ENCODE results near the gene SPINK9. TPM values are rescaled to one million over a fixed set of nuclear protein-coding genes. Genes with fewer than 3 reads are reported as not detected.

The SPINK9 gene
- total RNA-seq, 4 donors from 2014 or later, result not detected

DNA sequence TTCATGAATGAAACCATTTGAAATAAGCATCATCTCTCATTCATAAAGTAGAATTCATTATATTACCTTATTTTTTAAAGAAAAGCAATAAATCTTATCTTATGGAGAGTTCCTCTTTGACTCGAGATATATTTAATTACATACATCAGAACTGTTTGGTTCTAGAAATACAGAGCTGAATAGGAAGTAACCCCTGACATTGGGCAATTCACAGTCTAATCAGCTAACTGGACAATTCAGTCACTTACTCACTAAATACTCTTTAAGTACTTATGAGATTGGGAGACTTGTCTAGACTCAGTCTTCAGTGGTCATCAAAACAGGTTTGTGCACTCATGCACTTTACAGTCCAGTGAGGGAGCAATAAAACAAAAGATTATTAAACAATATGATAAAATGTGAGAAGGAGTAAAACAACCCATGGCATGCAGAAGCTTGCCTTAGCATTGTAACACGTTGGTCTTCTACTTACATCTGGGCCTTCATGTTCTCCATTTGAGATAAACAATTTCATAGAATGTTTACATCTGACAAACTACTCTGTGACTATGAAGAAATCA is 36.9 kb downstream of the SPINK9 start:
- Histone ChIP-seq H3K36me3 (no peaks in the 10 kb centered on the region), H3K27ac (no peak overlapping the region), H3K4me3 (no peak overlapping the region), H3K27me3 (no peaks in the 10 kb centered on the region), H3K9me3 (peaks cover 4 to 5% of the 10 kb centered on the region in 2 donors), H3K4me1 (peaks cover 0 to 12% (median 4%) of the 10 kb centered on the region in 4 donors)
- intact Hi-C loops (cut with DNase I; ENCODE audit: low total_unique reads) (loop anchor here (10.0 kb wide), 1 partner anchor 197 kb away; no protein-coding TSS in a partner anchor), in situ Hi-C loops (cut with MboI; ENCODE audit: low pct_ligation_motif_present in 1 of 4, low pct_unique_long_range_greater_than_20kb in 1 of 4, low sequenced_read_pairs in 3 of 4) (loop anchor here (10.0 to 25.0 kb wide), 2 partner anchors 185 to 187 kb away; no protein-coding TSS in a partner anchor)
- no peak for DNase-seq
- 40 to 54% methylated on average over 2 of the region's 2 CpGs for WGBS, 2 donors (ENCODE audit: low coverage in 1 of 2)
- TF ChIP-seq POLR2A (IDR thresholded peaks at IDR 0.05) (no peak), POLR2AphosphoS5 (IDR thresholded peaks at IDR 0.05) (no peak), EP300 (IDR thresholded peaks at IDR 0.05; ENCODE audit: low read depth) (no peak)
- TF ChIP-seq, protein P1, sequence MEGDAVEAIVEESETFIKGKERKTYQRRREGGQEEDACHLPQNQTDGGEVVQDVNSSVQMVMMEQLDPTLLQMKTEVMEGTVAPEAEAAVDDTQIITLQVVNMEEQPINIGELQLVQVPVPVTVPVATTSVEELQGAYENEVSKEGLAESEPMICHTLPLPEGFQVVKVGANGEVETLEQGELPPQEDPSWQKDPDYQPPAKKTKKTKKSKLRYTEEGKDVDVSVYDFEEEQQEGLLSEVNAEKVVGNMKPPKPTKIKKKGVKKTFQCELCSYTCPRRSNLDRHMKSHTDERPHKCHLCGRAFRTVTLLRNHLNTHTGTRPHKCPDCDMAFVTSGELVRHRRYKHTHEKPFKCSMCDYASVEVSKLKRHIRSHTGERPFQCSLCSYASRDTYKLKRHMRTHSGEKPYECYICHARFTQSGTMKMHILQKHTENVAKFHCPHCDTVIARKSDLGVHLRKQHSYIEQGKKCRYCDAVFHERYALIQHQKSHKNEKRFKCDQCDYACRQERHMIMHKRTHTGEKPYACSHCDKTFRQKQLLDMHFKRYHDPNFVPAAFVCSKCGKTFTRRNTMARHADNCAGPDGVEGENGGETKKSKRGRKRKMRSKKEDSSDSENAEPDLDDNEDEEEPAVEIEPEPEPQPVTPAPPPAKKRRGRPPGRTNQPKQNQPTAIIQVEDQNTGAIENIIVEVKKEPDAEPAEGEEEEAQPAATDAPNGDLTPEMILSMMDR (IDR thresholded peaks at IDR 0.05), result no peak

- H3K9me3 ChIP-seq, result peaks cover under 1 to 4% of the 10 kb centered on the region in 2 donors
- DNase-seq, result no peak
- H3K4me1 ChIP-seq, result peaks cover 0 to 12% (median 4%) of the 10 kb centered on the region in 4 donors
- no peak overlapping the region for H3K27ac ChIP-seq
- no peak overlapping the region for H3K4me3 ChIP-seq
- no peaks in the 10 kb centered on the region for H3K36me3 ChIP-seq
- no peaks in the 10 kb centered on the region for H3K27me3 ChIP-seq
- intact Hi-C loops (cut with DNase I; ENCODE audit: low total_unique reads), result loop anchor here (10.0 kb wide), 1 partner anchor 198 kb away; no protein-coding TSS in a partner anchor
- in situ Hi-C loops (cut with MboI; ENCODE audit: low pct_ligation_motif_present in 1 of 4, low pct_unique_long_range_greater_than_20kb in 1 of 4, low sequenced_read_pairs in 3 of 4), result loop anchor here (10.0 to 25.0 kb wide), 2 partner anchors 186 to 188 kb away; no protein-coding TSS in a partner anchor
- TF ChIP-seq POLR2AphosphoS5 (IDR thresholded peaks at IDR 0.05) (no peak), POLR2A (IDR thresholded peaks at IDR 0.05) (no peak), EP300 (IDR thresholded peaks at IDR 0.05; ENCODE audit: low read depth) (no peak)
- TF ChIP-seq, protein P1 (IDR thresholded peaks at IDR 0.05), result no peak
Observed at GRCh38 chr5:148372893-148373292, 37.5 kb downstream of the SPINK9 start.

DNA sequence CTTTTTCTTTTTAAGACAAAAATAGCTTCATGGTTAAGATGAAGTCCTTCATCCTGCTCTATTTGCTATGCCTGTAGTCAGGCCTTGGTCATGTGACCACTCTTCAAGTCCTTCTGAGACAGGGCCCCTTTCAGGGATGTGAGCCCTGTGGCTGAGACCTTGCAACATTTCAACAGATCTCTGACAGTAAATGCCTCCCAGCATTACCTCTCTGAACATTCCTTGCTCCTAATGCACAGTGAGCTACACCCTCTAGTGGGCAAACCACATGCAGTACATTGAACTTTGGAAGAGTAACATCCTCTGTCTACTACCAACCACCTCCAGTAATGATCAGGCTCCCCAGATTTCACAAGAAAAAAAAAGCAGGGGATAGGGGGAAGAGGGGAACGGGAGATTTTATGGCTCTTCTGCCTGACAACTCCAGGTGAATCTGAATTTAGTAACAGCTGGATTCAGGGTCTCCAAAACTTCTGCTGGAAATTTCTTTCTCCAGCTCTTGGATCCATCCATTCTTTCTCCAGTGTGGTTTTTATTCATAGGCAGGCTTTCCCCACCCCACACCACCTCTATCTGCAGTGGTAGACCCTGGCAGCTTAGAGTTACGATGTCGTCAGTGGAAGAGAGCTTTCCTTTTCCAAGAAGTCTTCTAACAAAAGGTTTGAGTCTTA is 39.5 kb downstream of the SPINK9 start:
- Histone ChIP-seq H3K27ac (no peak overlapping the region), H3K4me1 (peaks cover 0 to 12% (median 4%) of the 10 kb centered on the region in 4 donors), H3K9me3 (no peaks in the 10 kb centered on the region), H3K4me3 (no peak overlapping the region), H3K36me3 (no peaks in the 10 kb centered on the region), H3K27me3 (no peaks in the 10 kb centered on the region)
- intact Hi-C loops (cut with DNase I; ENCODE audit: low total_unique reads) (loop anchor here (10.0 kb wide), 1 partner anchor 200 kb away; no protein-coding TSS in a partner anchor), in situ Hi-C loops (cut with MboI; ENCODE audit: low pct_ligation_motif_present in 1 of 4, low pct_unique_long_range_greater_than_20kb in 1 of 4, low sequenced_read_pairs in 3 of 4) (loop anchor here (10.0 to 25.0 kb wide), 2 partner anchors 188 to 190 kb away; no protein-coding TSS in a partner anchor)
- 71 to 78% methylated on average over 3 of the region's 3 CpGs for WGBS, 2 donors (ENCODE audit: low coverage in 1 of 2)
- DNase-seq, result peak; percentile 29
- TF ChIP-seq, protein P1 (IDR thresholded peaks at IDR 0.05), result peak; percentile 56 to 71 (median 69)
- TF ChIP-seq POLR2A (IDR thresholded peaks at IDR 0.05) (no peak), POLR2AphosphoS5 (IDR thresholded peaks at IDR 0.05) (no peak)

DNA sequence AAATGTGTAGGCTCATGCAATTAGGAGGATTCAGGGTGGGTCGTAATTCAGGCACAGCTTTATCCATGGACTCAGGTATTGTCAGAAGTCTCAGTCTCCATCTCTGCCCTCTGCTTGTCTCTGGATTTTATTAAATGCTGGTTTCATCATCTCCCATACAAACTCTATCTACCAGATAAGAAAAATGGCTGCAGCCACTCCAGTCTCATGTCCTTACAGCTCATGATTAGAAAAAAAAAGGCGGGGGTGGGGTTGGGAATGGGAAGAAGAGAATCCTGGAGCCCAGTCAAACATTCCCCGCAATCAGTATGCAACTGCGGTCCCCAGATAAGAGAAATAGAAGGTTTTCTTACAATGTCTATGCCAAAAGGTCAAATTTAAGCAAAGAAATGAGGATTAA is 40.8 kb downstream of the SPINK9 start:
- in situ Hi-C loops (cut with MboI; ENCODE audit: low pct_ligation_motif_present in 1 of 4, low pct_unique_long_range_greater_than_20kb in 1 of 4, low sequenced_read_pairs in 3 of 4) (loop anchor here in 2 of 4 donors (10.0 kb wide), 1 partner anchor 191 kb away; no protein-coding TSS in a partner anchor), intact Hi-C loops (cut with DNase I; ENCODE audit: low total_unique reads) (loop anchor here (10.0 kb wide), 1 partner anchor 201 kb away; no protein-coding TSS in a partner anchor)
- Histone ChIP-seq H3K9me3 (no peaks in the 10 kb centered on the region), H3K4me1 (peaks cover 0 to 12% (median 4%) of the 10 kb centered on the region in 4 donors), H3K27ac (no peak overlapping the region), H3K4me3 (no peak overlapping the region), H3K36me3 (no peaks in the 10 kb centered on the region), H3K27me3 (no peaks in the 10 kb centered on the region)
- no peak for DNase-seq
- TF ChIP-seq EP300 (IDR thresholded peaks at IDR 0.05; ENCODE audit: low read depth), result no peak
- TF ChIP-seq, protein P1 (IDR thresholded peaks at IDR 0.05), result no peak
- no peak for TF ChIP-seq POLR2AphosphoS5 (IDR thresholded peaks at IDR 0.05)
- no peak for TF ChIP-seq POLR2A (IDR thresholded peaks at IDR 0.05)
- 91 to 97% methylated on average over 3 to 4 of the region's 4 CpGs for WGBS, 2 donors (ENCODE audit: low coverage in 1 of 2)

All from transverse colon (tissue), 4 donors.